Astrocyte (in vitro differentiated cells and primary cell): ENCODE data around the gene RAB3D.

Experiments
- CTCF ChIP-seq: IDR thresholded peaks from 2 replicates; pipeline ENCODE4 v1.5.1; 2011; ENCODE audit warnings: low read depth, mild to moderate bottlenecking, inconsistent platforms, low read length, moderate library complexity; ENCODE audit not compliant: insufficient read depth
- EZH2 ChIP-seq: IDR thresholded peaks from 2 replicates; pipeline ENCODE4 v1.6.1; 2012; ENCODE audit warnings: mild to moderate bottlenecking, low read length, inconsistent platforms; ENCODE audit not compliant: insufficient read depth

GRCh38 chr19:11273296-11273695 lies 66.2 kb downstream of the RAB3D start:
- TF ChIP-seq CTCF, result no peak
- no peak for TF ChIP-seq EZH2
